ENCODE results near the gene ERO1A.
A peak's percentile ranks its signal among the peaks of the same experiment; 100 is the strongest.

Gene ERO1A

GRCh38 chr14:52683985-52684520, 11.3 kb downstream of the ERO1A start:
- TF ChIP-seq POLR2A (IDR thresholded peaks at IDR 0.05; ENCODE audit: extremely low read depth, insufficient read length) (no peak), MAX (IDR thresholded peaks at IDR 0.05; ENCODE audit: low read depth, low read length) (no peak), CTCF (IDR thresholded peaks at IDR 0.05; ENCODE audit: low read depth, low read length) (no peak), MYC (IDR thresholded peaks at IDR 0.05; ENCODE audit: low read depth, low read length) (no peak)
- no peak for DNase-seq (ENCODE audit: low read depth)
- no peak overlapping the region for H3K4me3 ChIP-seq (ENCODE audit: low read depth, low read length)

- peak; percentile 23 for DNase-seq (ENCODE audit: low read depth)
Observed at GRCh38 chr14:52678591-52678990, 16.8 kb downstream of the ERO1A start.

GRCh38 chr14:52663850-52664249, 31.5 kb downstream of the ERO1A start:
- no peak overlapping the region for H3K4me3 ChIP-seq (ENCODE audit: low read depth, low read length)
- DNase-seq (ENCODE audit: low read depth), result no peak
- TF ChIP-seq CTCF (IDR thresholded peaks at IDR 0.05; ENCODE audit: low read depth, low read length), result no peak
- no peak for TF ChIP-seq MYC (IDR thresholded peaks at IDR 0.05; ENCODE audit: low read depth, low read length)
- no peak for TF ChIP-seq POLR2A (IDR thresholded peaks at IDR 0.05; ENCODE audit: extremely low read depth, insufficient read length)
- TF ChIP-seq MAX (IDR thresholded peaks at IDR 0.05; ENCODE audit: low read depth, low read length), result no peak

More at GRCh38 chr14:52678591-52678990, 16.8 kb downstream of the ERO1A start:
- H3K4me3 ChIP-seq (ENCODE audit: low read depth, low read length), result no peak overlapping the region
- no peak for TF ChIP-seq MYC (IDR thresholded peaks at IDR 0.05; ENCODE audit: low read depth, low read length)
- no peak for TF ChIP-seq POLR2A (IDR thresholded peaks at IDR 0.05; ENCODE audit: extremely low read depth, insufficient read length)
- TF ChIP-seq CTCF (IDR thresholded peaks at IDR 0.05; ENCODE audit: low read depth, low read length), result peak; percentile 28
- TF ChIP-seq MAX (IDR thresholded peaks at IDR 0.05; ENCODE audit: low read depth, low read length), result no peak

GRCh38 chr14:52661314-52661713, 34.0 kb downstream of the ERO1A start:
- no peak for TF ChIP-seq MYC (IDR thresholded peaks at IDR 0.05; ENCODE audit: low read depth, low read length)
- TF ChIP-seq POLR2A (IDR thresholded peaks at IDR 0.05; ENCODE audit: extremely low read depth, insufficient read length), result no peak
- TF ChIP-seq MAX (IDR thresholded peaks at IDR 0.05; ENCODE audit: low read depth, low read length), result no peak
- TF ChIP-seq CTCF (IDR thresholded peaks at IDR 0.05; ENCODE audit: low read depth, low read length), result no peak
- no peak for DNase-seq (ENCODE audit: low read depth)
- H3K4me3 ChIP-seq (ENCODE audit: low read depth, low read length), result no peak overlapping the region

GRCh38 chr14:52660832-52661231, 34.5 kb downstream of the ERO1A start:
- no peak overlapping the region for H3K4me3 ChIP-seq (ENCODE audit: low read depth, low read length)
- TF ChIP-seq MAX (IDR thresholded peaks at IDR 0.05; ENCODE audit: low read depth, low read length) (no peak), CTCF (IDR thresholded peaks at IDR 0.05; ENCODE audit: low read depth, low read length) (no peak), POLR2A (IDR thresholded peaks at IDR 0.05; ENCODE audit: extremely low read depth, insufficient read length) (no peak), MYC (IDR thresholded peaks at IDR 0.05; ENCODE audit: low read depth, low read length) (no peak)
- no peak for DNase-seq (ENCODE audit: low read depth)

All from NB4 (cell line).